OCI-LY3 (cell line): ENCODE data around the gene PIGC.

Source experiments
- EZH2phosphoT487 ChIP-seq: fragments of 200-600 bp; shearing (Covaris generic); IDR thresholded peaks from 2 replicates; pipeline ENCODE4 v1.6.1; 2018; ENCODE audit warnings: antibody characterized with exemption, mixed run types, low read depth
- TF ChIP-seq, protein P1 (sequence below): fragments of 200-600, 300-600 bp; sonication (generic); IDR thresholded peaks from 2 replicates; pipeline ENCODE4 v1.5.1; 2014; ENCODE audit warnings: antibody characterized with exemption, low read length, low read depth

DNA sequence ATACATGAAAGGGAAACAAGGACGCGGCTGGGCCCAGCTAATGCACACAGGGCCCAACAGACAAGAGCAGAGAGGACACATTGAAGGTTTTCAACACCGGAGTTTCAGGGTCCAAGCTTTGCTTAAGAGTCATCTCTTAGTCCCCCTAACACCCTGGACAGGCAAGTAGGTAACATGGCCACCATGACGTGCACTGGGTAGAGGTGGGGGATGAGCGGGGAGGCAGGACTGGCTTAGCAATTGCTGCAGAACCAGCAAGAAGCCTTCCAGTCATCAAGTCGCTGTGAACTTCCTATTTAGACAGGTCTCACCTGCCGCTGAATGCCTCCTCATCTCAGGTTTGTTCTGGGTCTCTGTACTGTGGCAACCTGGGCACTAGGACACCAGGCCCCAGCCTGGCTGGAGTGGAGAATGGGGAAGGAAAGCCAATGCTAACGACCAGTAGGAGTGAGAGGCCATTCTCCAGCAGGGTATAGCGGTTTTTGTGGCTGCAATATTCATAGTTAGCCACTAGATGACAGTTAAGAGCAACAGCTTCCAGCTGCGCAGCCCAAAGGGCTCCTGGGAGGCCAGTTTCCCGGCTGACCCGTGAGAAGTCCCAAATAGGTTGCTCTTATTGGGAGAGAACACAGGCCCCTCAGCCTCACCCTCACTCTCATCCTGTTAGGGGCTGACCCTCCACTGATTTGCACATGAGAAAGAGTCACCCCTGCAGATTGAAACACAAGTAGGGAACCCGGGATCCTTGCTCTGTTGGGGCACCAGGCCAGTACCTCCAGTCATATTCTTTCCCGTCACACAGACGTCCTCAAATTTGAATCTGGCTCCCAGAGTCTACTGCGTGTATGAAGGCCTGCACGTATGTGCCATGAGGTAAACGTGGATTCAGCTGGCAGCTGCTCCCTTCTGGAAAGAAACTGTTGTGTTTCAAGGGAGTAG is 6.0 kb upstream of the PIGC start:
- TF ChIP-seq, protein P1, sequence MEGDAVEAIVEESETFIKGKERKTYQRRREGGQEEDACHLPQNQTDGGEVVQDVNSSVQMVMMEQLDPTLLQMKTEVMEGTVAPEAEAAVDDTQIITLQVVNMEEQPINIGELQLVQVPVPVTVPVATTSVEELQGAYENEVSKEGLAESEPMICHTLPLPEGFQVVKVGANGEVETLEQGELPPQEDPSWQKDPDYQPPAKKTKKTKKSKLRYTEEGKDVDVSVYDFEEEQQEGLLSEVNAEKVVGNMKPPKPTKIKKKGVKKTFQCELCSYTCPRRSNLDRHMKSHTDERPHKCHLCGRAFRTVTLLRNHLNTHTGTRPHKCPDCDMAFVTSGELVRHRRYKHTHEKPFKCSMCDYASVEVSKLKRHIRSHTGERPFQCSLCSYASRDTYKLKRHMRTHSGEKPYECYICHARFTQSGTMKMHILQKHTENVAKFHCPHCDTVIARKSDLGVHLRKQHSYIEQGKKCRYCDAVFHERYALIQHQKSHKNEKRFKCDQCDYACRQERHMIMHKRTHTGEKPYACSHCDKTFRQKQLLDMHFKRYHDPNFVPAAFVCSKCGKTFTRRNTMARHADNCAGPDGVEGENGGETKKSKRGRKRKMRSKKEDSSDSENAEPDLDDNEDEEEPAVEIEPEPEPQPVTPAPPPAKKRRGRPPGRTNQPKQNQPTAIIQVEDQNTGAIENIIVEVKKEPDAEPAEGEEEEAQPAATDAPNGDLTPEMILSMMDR = peak; percentile 87
- TF ChIP-seq EZH2phosphoT487 = no peak
